Liver (tissue), 3 donors: ENCODE data around the gene FBXW2.

Source experiments
- FOXA1 ChIP-seq: IDR thresholded peaks from 2 replicates; pipeline ENCODE4 v1.6.1; 2016; ENCODE audit warnings: antibody characterized with exemption
- FOXA2 ChIP-seq: IDR thresholded peaks from 2 replicates; pipeline ENCODE4 v1.6.1; 2016; ENCODE audit warnings: antibody characterized with exemption
- RAD21 ChIP-seq, 2 donors: IDR thresholded peaks; 2 replicates each; pipeline ENCODE4 v1.6.1; 2016; ENCODE audit warnings: antibody characterized with exemption in 2 of 2, mild to moderate bottlenecking in 2 of 2
- TF ChIP-seq, protein P1 (sequence below): fragments of 150-350 bp; IDR thresholded peaks from 2 replicates; pipeline ENCODE4 v1.5.1; 2017; ENCODE audit warnings: improper control_type of control experiment, low read depth, low read length; ENCODE audit not compliant: missing input control
- donor health status: healthy.
- donor health status: healthy.

DNA sequence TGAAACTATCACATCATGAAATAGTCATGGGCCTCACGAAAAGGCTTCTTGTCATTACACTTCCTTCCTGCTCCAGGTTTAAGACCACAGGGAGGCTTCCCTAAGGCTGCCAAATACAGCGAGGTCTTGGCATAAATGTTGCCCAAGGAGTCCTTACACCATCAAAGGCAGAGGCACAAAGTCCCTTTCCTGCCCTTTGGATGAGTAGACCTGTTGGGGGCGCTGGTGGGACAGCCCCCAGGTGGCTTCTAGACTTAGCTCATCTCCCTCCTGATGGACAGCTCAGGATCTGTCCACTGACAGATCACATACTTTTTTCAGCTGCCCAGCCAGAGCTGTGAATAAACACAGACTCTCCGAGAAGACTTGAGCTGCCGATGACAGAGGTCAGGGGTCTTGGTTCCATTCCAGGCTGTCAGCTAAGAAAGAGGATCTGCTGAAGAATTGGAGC is 63.4 kb downstream of the FBXW2 start:
- TF ChIP-seq, protein P1, sequence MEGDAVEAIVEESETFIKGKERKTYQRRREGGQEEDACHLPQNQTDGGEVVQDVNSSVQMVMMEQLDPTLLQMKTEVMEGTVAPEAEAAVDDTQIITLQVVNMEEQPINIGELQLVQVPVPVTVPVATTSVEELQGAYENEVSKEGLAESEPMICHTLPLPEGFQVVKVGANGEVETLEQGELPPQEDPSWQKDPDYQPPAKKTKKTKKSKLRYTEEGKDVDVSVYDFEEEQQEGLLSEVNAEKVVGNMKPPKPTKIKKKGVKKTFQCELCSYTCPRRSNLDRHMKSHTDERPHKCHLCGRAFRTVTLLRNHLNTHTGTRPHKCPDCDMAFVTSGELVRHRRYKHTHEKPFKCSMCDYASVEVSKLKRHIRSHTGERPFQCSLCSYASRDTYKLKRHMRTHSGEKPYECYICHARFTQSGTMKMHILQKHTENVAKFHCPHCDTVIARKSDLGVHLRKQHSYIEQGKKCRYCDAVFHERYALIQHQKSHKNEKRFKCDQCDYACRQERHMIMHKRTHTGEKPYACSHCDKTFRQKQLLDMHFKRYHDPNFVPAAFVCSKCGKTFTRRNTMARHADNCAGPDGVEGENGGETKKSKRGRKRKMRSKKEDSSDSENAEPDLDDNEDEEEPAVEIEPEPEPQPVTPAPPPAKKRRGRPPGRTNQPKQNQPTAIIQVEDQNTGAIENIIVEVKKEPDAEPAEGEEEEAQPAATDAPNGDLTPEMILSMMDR: peak; percentile 1
- TF ChIP-seq RAD21 (IDR thresholded peaks at IDR 0.05): no peak
- no peak for TF ChIP-seq FOXA2
- TF ChIP-seq FOXA1: no peak
